AG10803 (cell line): ENCODE results near the gene ANKS1B.

Experiments
- DNase-seq: peaks from one replicate; pipeline ENCODE4 v3.0.0; 2010; ENCODE audit warnings: low read depth
- H3K4me3 ChIP-seq: 2 replicates; pipeline ENCODE4 v1.5.1; 2011; ENCODE audit warnings: mild to moderate bottlenecking, low read length, control low read depth
- TF ChIP-seq, protein P1 (sequence below): conservative IDR thresholded peaks from 2 replicates; pipeline ENCODE4 v1.5.1; 2011; ENCODE audit warnings: mild to moderate bottlenecking, low read length, control low read depth, inconsistent platforms

ANKS1B gene

GRCh38 chr12:98754095-98754494 lies 1230.6 kb downstream of the ANKS1B start:
- H3K4me3 ChIP-seq, result no peak overlapping the region
- peak; percentile 51 for DNase-seq
- TF ChIP-seq, protein P1, sequence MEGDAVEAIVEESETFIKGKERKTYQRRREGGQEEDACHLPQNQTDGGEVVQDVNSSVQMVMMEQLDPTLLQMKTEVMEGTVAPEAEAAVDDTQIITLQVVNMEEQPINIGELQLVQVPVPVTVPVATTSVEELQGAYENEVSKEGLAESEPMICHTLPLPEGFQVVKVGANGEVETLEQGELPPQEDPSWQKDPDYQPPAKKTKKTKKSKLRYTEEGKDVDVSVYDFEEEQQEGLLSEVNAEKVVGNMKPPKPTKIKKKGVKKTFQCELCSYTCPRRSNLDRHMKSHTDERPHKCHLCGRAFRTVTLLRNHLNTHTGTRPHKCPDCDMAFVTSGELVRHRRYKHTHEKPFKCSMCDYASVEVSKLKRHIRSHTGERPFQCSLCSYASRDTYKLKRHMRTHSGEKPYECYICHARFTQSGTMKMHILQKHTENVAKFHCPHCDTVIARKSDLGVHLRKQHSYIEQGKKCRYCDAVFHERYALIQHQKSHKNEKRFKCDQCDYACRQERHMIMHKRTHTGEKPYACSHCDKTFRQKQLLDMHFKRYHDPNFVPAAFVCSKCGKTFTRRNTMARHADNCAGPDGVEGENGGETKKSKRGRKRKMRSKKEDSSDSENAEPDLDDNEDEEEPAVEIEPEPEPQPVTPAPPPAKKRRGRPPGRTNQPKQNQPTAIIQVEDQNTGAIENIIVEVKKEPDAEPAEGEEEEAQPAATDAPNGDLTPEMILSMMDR, result no peak

DNA sequence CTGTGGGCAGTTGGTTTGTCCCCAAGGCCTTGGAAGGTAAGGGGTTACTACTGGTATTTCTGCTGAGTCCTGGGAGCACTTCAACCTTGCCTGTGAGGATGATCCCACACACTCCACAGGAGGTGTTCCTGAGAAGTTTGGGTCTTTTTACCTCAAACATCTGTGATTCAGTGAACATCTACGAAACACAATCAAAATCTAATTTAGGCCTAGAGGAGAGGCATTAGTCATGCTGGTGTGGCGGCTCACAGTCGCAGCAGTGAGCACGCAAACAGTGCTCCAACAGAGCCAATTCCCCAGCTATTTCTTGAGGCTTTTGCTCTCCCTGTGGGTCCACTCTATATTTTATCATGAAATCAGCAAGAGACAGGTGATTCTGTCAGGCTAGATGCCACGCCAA lies 1232.0 kb downstream of the ANKS1B start:
- TF ChIP-seq, protein P1, result no peak
- peak; percentile 63 for DNase-seq

DNA sequence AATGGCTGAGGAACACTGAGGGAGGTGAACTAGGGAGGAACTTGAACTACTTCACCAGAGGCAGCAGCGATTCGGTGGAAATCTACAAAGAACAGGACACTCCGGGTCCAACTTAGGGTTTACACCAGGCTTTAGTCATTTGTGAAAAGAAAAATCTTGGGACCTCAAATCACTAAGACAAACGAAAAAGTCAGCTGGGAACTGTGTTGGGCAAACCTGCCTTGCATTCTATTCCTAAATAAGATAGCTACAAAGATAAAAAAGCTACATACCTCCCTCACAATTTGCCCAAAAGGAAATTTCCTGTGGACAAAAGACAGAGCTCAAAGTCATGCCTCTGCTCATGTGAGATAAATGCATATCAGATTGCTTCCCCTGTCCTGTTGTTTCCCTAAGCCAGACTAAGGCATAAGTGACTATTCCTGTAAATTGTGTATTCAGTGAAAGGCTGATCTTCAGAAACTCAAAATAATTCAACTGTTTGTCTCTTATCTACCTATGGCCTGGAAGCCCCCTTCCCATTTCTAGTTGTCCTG lies 1233.1 kb downstream of the ANKS1B start:
- DNase-seq, result no peak
- H3K4me3 ChIP-seq, result no peak overlapping the region
- TF ChIP-seq, protein P1, result no peak

More for the DNA sequence above, 1232.0 kb downstream of the ANKS1B start:
- no peak overlapping the region for H3K4me3 ChIP-seq

GRCh38 chr12:98750511-98750910 lies 1234.2 kb downstream of the ANKS1B start:
- peak; percentile 34 for DNase-seq
- no peak overlapping the region for H3K4me3 ChIP-seq
- TF ChIP-seq, protein P1, result no peak

GRCh38 chr12:98748463-98748862 lies 1236.3 kb downstream of the ANKS1B start:
- TF ChIP-seq, protein P1, result no peak
- DNase-seq, result no peak
- H3K4me3 ChIP-seq, result no peak overlapping the region

GRCh38 chr12:98745578-98746391 lies 1239.0 kb downstream of the ANKS1B start:
- H3K4me3 ChIP-seq, result peak overlapping the region; percentile 61
- TF ChIP-seq, protein P1, result no peak
- DNase-seq, result peak; percentile 24

DNA sequence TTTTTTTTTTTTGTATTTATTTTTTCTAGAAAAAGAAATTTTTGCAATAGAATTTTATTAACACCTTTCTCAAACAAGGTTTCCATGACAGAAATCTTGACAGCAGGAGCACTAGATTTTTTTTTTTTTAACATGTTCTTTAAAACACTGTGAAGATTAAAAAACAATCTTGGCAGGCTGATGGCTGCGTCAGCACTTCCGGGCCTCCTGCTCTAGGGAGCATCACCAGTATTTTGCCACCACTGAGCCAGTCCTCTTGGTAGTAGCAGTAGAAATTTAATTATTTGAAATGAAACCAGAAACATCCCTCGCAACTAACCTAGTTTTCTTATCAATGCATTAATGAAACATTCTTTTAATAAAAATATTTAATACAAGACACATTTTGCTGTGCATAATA lies 1240.1 kb downstream of the ANKS1B start:
- DNase-seq, result no peak
- H3K4me3 ChIP-seq, result no peak overlapping the region
- TF ChIP-seq, protein P1, result no peak
